Measurements from ENCODE around the gene SYNJ1.
A peak's percentile ranks its signal among the peaks of the same experiment; 100 is the strongest.
"Not testable (repeated sequence)": the region's sequence is repeated elsewhere in the genome, so short reads cannot be mapped to it uniquely, and the experiment has no call there.

SYNJ1 gene

GRCh38 chr21:32612075-32612998, 115.5 kb downstream of the SYNJ1 start, which contains the start of gene CFAP298:
TSS of gene CFAP298 (minus strand) at chr21:32612377. CDS start at chr21:32612243, 134 bp downstream.
- DNase-seq (ENCODE audit: low read depth), result peak; percentile 89

DNA sequence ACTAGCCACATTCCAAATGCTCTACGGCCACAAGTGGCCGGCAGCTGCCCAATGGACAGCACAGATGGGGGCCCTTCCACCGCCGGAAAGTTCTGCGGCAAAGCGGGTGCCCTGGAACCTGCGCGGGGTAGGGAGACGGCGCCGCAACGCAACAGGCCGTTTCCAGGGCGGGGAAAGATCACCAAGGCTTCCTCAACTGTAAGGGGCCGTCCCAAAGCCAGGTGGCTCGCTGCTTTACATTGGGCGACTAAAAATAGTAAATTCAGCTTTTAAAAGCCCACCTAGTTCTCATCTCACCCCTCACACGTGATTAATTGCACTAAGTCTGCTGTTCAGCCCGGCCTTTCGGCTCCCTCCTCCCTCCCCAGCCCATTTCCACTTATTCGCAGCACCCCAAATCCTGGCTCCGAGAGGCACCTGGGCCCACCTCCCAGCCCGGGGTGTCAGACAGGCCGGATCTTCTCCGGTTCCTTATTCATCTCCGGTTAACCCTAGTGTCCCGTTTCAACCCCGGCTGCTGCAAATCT, 116.3 kb downstream of the SYNJ1 start:
- DNase-seq (ENCODE audit: low read depth), result no peak

DNA sequence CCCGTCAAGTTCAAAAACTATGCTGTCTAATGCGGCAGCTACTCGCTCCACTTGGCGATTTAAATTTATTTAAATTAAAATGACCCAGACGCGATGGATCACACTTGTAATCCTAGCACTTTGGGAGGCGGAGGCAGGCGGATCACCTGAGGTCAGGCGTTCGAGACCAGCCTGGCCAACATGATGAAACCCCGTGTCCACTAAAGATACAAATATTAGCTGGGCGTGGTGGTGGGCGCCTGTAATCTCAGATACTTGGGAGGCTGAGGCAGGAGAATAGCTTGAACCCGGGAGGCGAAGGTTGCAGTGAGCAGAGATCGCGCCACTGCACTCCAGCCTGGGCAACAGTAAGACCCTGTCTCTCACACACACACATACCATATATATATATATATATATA, 116.9 kb downstream of the SYNJ1 start:
- DNase-seq (ENCODE audit: low read depth), result not testable (repeated sequence)

DNA sequence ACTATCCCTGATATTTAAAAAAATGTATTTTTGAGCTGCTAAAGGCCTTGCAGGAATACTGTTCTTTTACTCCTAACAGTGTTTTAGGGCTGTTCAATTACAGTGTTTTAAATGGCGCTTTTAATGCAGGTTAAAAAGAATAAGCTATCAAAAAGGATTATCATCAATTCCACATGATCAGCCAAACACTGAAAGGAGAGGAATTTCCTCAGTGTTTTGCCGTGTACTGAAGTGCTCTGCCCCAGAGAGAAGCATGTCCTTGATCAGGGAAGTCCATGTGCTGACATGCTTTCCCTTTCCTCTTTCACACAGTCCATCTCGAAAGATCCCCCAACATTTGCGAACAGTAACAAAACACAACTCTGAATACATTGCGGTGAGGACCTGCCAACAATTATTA, 119.0 kb downstream of the SYNJ1 start:
- no peak for DNase-seq (ENCODE audit: low read depth)

GRCh38 chr21:32605469-32605868, 122.3 kb downstream of the SYNJ1 start:
- DNase-seq (ENCODE audit: low read depth), result no peak

GRCh38 chr21:32604464-32604863, 123.3 kb downstream of the SYNJ1 start:
- no peak for DNase-seq (ENCODE audit: low read depth)

DNA sequence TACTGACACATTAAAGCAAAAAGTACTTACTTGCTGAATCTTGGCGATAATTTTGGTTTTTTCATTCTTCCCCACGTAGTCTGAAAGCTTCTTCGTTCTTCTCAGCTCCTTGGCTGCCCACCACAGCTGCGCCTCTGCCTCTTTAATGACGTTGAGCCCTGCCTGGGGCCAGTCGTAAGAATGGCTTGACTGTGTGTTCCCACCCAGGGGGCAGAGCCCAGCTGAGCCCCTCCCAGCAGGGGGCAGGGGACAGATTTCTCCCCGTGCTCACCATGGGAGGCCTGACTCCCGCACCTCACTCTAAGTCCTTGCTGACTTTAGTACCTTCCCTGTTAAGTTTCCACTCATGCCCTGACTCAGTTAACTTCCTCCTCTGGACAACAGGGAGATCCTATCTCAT, 124.7 kb downstream of the SYNJ1 start:
- no peak for DNase-seq (ENCODE audit: low read depth)

DNA sequence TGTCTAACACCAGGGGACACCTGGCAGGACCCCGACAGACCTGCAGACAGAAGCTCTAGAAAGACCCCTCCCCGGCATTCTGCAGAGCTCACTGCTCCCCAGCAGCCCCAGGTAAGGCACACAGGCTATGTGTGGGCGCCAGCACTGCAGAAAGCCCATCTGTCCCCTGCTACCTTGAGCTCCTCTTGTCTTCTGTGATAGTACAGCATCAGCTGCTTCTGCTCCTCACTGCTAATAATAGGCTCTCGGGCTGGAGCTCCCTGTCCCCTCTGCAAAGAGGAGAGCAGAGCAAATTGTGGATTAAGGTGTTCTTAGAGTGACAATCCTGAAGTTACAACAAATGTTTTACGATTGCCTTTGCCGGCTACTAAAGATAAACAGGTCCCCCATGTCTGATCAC, 125.7 kb downstream of the SYNJ1 start:
- no peak for DNase-seq (ENCODE audit: low read depth)

DNA sequence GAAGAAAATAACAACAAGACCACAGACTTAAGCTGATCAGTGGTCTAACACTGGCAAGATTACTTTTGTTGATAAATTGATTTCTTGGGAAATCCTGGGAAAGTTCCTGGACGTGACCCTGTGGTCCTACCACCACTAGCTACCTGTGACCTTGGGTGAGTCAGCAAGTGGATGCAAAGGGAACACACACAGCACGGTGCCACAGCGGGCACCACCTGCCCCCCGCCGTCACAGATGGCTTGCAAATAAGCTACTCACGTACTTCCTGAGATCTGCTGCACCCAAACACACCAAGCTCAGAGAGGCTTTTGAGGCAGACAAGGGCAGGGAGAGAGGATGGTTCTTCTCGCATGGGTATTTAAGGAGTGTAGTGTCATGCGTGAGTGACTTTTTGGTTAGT, 128.3 kb downstream of the SYNJ1 start:
- no peak for DNase-seq (ENCODE audit: low read depth)

GRCh38 chr21:32599091-32599490, 128.7 kb downstream of the SYNJ1 start:
- no peak for DNase-seq (ENCODE audit: low read depth)

GRCh38 chr21:32597205-32597604, 130.6 kb downstream of the SYNJ1 start:
- DNase-seq (ENCODE audit: low read depth), result peak; percentile 79

DNA sequence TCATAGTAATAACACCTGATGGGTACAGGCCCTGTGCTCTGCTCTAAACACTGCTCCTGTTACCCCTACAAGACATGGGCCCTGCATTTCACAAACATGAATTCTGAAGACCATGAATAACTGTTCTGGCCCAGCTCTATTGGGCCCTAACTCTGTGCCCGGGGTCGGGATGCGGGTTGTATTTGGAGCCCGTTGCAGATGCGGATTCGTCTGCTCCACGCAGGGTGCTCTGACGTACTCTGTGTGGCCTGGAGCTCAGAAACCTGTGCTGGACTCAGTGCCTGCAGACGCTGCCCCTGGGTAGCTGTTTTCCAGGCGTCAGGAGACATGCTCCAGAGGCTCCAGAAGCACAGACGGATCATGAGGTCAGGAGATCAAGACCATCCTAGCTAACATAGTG, 132.4 kb downstream of the SYNJ1 start:
- DNase-seq (ENCODE audit: low read depth), result no peak

- no peak for DNase-seq (ENCODE audit: low read depth)
These were observed 134.1 kb downstream of the SYNJ1 start for GRCh38 chr21:32593690-32594089.

DNA sequence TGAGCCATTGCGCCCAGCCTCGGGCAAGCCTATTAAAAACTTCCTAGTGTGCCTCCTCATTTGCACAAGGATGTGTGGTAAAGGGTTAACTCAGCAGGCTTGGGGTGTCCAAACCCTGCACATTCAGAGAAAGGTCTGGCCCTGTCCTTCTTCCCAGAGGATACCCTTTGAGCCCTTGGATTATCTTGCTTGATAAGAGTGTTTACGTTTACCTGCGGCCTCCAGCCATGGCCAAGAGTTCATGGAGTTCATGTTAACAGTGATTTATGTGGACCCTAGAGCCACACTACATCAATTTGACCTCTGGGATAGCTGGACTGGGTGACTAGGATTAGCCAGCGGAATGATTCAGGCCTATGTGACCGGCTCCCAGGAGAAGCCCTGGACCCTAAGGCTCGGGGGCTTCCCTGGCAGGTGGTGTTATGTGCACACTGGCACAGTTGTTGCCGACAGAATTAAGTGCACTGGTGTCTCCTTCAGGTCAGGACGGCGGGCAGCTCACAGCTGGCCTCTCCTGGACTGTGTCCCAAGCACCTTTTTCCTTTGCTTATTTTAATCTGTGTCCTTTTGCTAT, 134.8 kb downstream of the SYNJ1 start:
- no peak for DNase-seq (ENCODE audit: low read depth)

DNA sequence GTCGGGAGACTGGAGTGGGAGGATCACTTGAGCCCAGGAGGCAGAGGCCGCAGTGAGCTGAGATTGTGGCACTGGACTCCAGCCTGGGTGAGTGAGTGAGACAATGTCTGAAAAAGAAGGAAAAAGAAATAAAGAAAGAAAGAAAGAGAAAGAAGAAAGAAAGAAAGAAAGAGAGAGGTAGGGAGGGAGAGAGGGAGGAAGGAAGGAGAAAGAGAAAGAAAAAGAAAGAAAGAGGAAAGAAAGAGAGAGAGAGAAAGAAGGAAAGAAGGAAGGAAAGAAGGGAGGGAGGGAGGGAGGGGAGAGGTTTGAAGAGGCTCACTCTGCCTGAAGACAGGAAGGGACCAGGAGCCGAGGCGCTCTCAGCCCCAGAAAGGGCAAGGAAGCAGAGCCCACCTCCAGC, 137.7 kb downstream of the SYNJ1 start:
- DNase-seq (ENCODE audit: low read depth), result no peak

GRCh38 chr21:32587651-32588050, 140.2 kb downstream of the SYNJ1 start:
- DNase-seq (ENCODE audit: low read depth), result no peak

GRCh38 chr21:32587120-32587519, 140.7 kb downstream of the SYNJ1 start:
- DNase-seq (ENCODE audit: low read depth), result no peak

DNA sequence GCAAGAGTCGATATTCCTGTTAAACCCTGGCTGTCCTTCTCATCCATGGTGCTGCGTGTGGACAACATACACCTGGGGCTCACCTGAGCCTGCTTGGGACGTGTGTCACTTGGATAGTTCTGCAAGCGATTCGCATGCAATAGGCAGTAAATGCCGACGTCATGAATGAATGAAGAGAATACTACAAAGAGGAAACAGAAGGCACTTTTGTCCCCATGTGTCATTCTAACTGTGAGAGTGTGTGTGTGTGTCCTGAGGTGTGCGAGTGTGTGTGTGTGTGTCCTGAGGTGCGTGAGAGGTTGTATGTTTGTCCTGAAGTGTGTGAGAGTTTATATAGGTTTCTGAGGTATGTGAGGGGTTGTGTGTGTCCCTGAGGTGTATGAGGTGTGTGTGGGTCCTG, 141.8 kb downstream of the SYNJ1 start:
- DNase-seq (ENCODE audit: low read depth), result no peak

GRCh38 chr21:32585042-32585710, 142.6 kb downstream of the SYNJ1 start, which contains the start of gene TCP10L:
TSS of gene TCP10L (minus strand) at chr21:32585523. CDS start at chr21:32584304, 1,219 bp downstream.
- DNase-seq (ENCODE audit: low read depth), result no peak

- no peak for DNase-seq (ENCODE audit: low read depth)
These were observed 143.3 kb downstream of the SYNJ1 start for GRCh38 chr21:32584472-32584871.

GRCh38 chr21:32581732-32582131, 146.1 kb downstream of the SYNJ1 start:
- no peak for DNase-seq (ENCODE audit: low read depth)

GRCh38 chr21:32580949-32581348, 146.9 kb downstream of the SYNJ1 start:
- DNase-seq (ENCODE audit: low read depth), result no peak
